Activated CD8-positive, alpha-beta T cell treated with anti-CD3 and anti-CD28 coated beads, Interleukin-2, amount 10 ng/mL, durations not matched to agents 7 days and 5 days (primary cell): Measurements from ENCODE around the gene HIF1A. TPM values are rescaled to one million over a fixed set of nuclear protein-coding genes. Genes with fewer than 3 reads are reported as not detected.
"Not testable (repeated sequence)": the region's sequence is repeated elsewhere in the genome, so short reads cannot be mapped to it uniquely, and the experiment has no call there.

Experiments used
- ATAC-seq: fragments of 150-1000 bp; cut with Tn5 transposase; one replicate; pipeline ENCODE4 v1.10.0; 2021; ENCODE audit warnings: moderate library complexity
- CTCF ChIA-PET: fragments of 350-600 bp; sonication (Branson Sonifier 250); formaldehyde crosslinking; loops from one replicate; lab custom pipeline; 2021; ENCODE audit warnings: antibody characterized with exemption; lab: Charles Lee
- POLR2A ChIA-PET: fragments of 350-600 bp; sonication (Branson Sonifier 250); formaldehyde crosslinking; loops from one replicate; lab custom pipeline; 2021; ENCODE audit warnings: antibody characterized with exemption; lab: Charles Lee
- DNase-seq: peaks from one replicate; pipeline ENCODE4 v3.0.0-alpha.2; 2020
- H3K27ac Mint-ChIP-seq: one replicate; pipeline ENCODE4 v1.8.0; 2021; ENCODE audit warnings: mild to moderate bottlenecking, mixed read lengths
- H3K27me3 Mint-ChIP-seq: one replicate; pipeline ENCODE4 v1.8.0; 2021; ENCODE audit warnings: low read depth, mixed read lengths
- H3K36me3 Mint-ChIP-seq: one replicate; pipeline ENCODE4 v1.8.0; 2021; ENCODE audit warnings: low read depth, mixed read lengths
- H3K4me1 Mint-ChIP-seq: one replicate; pipeline ENCODE4 v1.8.0; 2021; ENCODE audit warnings: low read depth, mixed read lengths
- H3K4me3 Mint-ChIP-seq: one replicate; pipeline ENCODE4 v1.8.0; 2021; ENCODE audit warnings: mild to moderate bottlenecking, mixed read lengths
- H3K9me3 Mint-ChIP-seq: one replicate; pipeline ENCODE4 v1.8.0; 2022; ENCODE audit warnings: mixed read lengths; ENCODE audit not compliant: insufficient read depth
- total RNA-seq, 2 experiments: library from RNA; stranded (reverse); gene quantifications; one replicate each; pipeline ENCODE4 v1.2.3, GENCODE V29; 2021

The HIF1A gene
- total RNA-seq, 2 experiments from 2014 or later, result 119 to 132 TPM

- ATAC-seq, result peak; percentile 34
- no peak for DNase-seq
- H3K27ac Mint-ChIP-seq, result peak overlapping the region; percentile 48
- H3K36me3 Mint-ChIP-seq, result peaks cover 71% of the 10 kb centered on the region
- no peaks in the 10 kb centered on the region for H3K9me3 Mint-ChIP-seq
- no peak overlapping the region for H3K4me3 Mint-ChIP-seq
- H3K4me1 Mint-ChIP-seq, result peaks cover 53% of the 10 kb centered on the region
- ChIA-PET POLR2A (no interaction called here), CTCF (interaction anchor here (0.8 to 1.6 kb wide), 4 partner anchors 35 to 111 kb away, joined by 3 to 4 read pairs (median 3); partner anchors contain the start of gene SNAPC1)
- H3K27me3 Mint-ChIP-seq, result no peaks in the 10 kb centered on the region
These were observed 31.7 kb downstream of the HIF1A start for GRCh38 chr14:61726778-61727658.

- Mint-ChIP-seq H3K27me3 (no peaks in the 10 kb centered on the region), H3K36me3 (peaks cover 78% of the 10 kb centered on the region), H3K9me3 (no peaks in the 10 kb centered on the region), H3K27ac (no peak overlapping the region), H3K4me3 (no peak overlapping the region), H3K4me1 (peaks cover 40% of the 10 kb centered on the region)
- DNase-seq, result no peak
- ChIA-PET CTCF (interaction anchor here (0.7 to 2.7 kb wide), 15 partner anchors 9 to 434 kb away, joined by 3 to 14 read pairs (median 5); no protein-coding TSS in a partner anchor), POLR2A (interaction anchor here (0.6 kb wide), 1 partner anchor 211 kb away, joined by 3 read pairs; no protein-coding TSS in a partner anchor)
- ATAC-seq, result no peak
These were observed 35.6 kb downstream of the HIF1A start for GRCh38 chr14:61730756-61731373.

GRCh38 chr14:61733972-61734371 lies 38.7 kb downstream of the HIF1A start:
- ChIA-PET POLR2A (interaction anchor here (0.6 kb wide), 1 partner anchor 262 kb away, joined by 3 read pairs; no protein-coding TSS in a partner anchor), CTCF (interaction anchor here (1.0 to 2.3 kb wide), 7 partner anchors 11 to 258 kb away, joined by 3 to 10 read pairs (median 3); partner anchors contain the start of gene SNAPC1)
- Mint-ChIP-seq H3K27me3 (no peaks in the 10 kb centered on the region), H3K9me3 (no peaks in the 10 kb centered on the region), H3K36me3 (peaks cover 78% of the 10 kb centered on the region), H3K27ac (no peak overlapping the region), H3K4me3 (no peak overlapping the region), H3K4me1 (peaks cover 19% of the 10 kb centered on the region)
- DNase-seq, result no peak
- no peak for ATAC-seq

DNA sequence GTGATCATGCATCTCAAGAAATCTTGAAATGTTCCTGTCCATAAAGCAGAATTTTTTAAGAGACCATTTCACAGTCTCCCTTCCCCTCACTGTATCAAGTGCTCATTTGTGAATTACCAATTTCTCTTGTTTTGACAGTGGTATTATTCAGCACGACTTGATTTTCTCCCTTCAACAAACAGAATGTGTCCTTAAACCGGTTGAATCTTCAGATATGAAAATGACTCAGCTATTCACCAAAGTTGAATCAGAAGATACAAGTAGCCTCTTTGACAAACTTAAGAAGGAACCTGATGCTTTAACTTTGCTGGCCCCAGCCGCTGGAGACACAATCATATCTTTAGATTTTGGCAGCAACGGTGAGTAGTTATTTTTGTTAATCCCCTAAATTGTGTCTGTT lies 41.4 kb downstream of the HIF1A start:
- ATAC-seq (no peak), DNase-seq (no peak)
- ChIA-PET CTCF (interaction anchor here (0.8 to 1.2 kb wide), 2 partner anchors 12 to 101 kb away, joined by 3 read pairs; no protein-coding TSS in a partner anchor), POLR2A (interaction anchor here (0.7 kb wide), 1 partner anchor 95 kb away, joined by 3 read pairs; no protein-coding TSS in a partner anchor)
- peaks cover 6% of the 10 kb centered on the region for H3K4me1 Mint-ChIP-seq
- H3K36me3 Mint-ChIP-seq, result peaks cover 75% of the 10 kb centered on the region
- no peak overlapping the region for H3K4me3 Mint-ChIP-seq
- H3K9me3 Mint-ChIP-seq, result no peaks in the 10 kb centered on the region
- H3K27ac Mint-ChIP-seq, result no peak overlapping the region
- no peaks in the 10 kb centered on the region for H3K27me3 Mint-ChIP-seq

GRCh38 chr14:61737915-61738314 lies 42.6 kb downstream of the HIF1A start:
- peaks cover 6% of the 10 kb centered on the region for H3K4me1 Mint-ChIP-seq
- peak overlapping the region; percentile 30 for H3K27ac Mint-ChIP-seq
- ChIA-PET CTCF (interaction anchor here (0.9 to 1.7 kb wide), 3 partner anchors 13 to 267 kb away, joined by 3 to 6 read pairs (median 4); no protein-coding TSS in a partner anchor), POLR2A (interaction anchor here (0.9 kb wide), 1 partner anchor 12 kb away, joined by 3 read pairs; no protein-coding TSS in a partner anchor)
- H3K4me3 Mint-ChIP-seq, result no peak overlapping the region
- no peaks in the 10 kb centered on the region for H3K27me3 Mint-ChIP-seq
- no peaks in the 10 kb centered on the region for H3K9me3 Mint-ChIP-seq
- no peak for DNase-seq
- ATAC-seq, result no peak
- H3K36me3 Mint-ChIP-seq, result peaks cover 71% of the 10 kb centered on the region

GRCh38 chr14:61739133-61739532 lies 43.8 kb downstream of the HIF1A start:
- DNase-seq, result no peak
- H3K4me1 Mint-ChIP-seq, result peaks cover 3% of the 10 kb centered on the region
- H3K27me3 Mint-ChIP-seq, result no peaks in the 10 kb centered on the region
- H3K9me3 Mint-ChIP-seq, result no peaks in the 10 kb centered on the region
- CTCF ChIA-PET, result interaction anchor here (1.0 to 2.1 kb wide), 3 partner anchors 9 to 268 kb away, joined by 3 to 8 read pairs (median 6); no protein-coding TSS in a partner anchor
- POLR2A ChIA-PET, result no interaction called here
- no peak overlapping the region for H3K4me3 Mint-ChIP-seq
- ATAC-seq, result no peak
- peaks cover 69% of the 10 kb centered on the region for H3K36me3 Mint-ChIP-seq
- no peak overlapping the region for H3K27ac Mint-ChIP-seq

GRCh38 chr14:61742371-61742770 lies 47.1 kb downstream of the HIF1A start:
- ATAC-seq, result no peak
- Mint-ChIP-seq H3K4me1 (peaks cover 19% of the 10 kb centered on the region), H3K27ac (no peak overlapping the region), H3K27me3 (no peaks in the 10 kb centered on the region), H3K4me3 (no peak overlapping the region), H3K9me3 (no peaks in the 10 kb centered on the region), H3K36me3 (peaks cover 63% of the 10 kb centered on the region)
- no peak for DNase-seq
- POLR2A ChIA-PET, result interaction anchor here (0.6 to 0.9 kb wide), 2 partner anchors 19 to 411 kb away, joined by 5 to 7 read pairs; no protein-coding TSS in a partner anchor
- CTCF ChIA-PET, result interaction anchor here (0.9 to 2.1 kb wide), 6 partner anchors 11 to 281 kb away, joined by 3 to 11 read pairs (median 4); partner anchors contain the start of gene SNAPC1

GRCh38 chr14:61744238-61744637 lies 48.9 kb downstream of the HIF1A start:
- CTCF ChIA-PET, result interaction anchor here (0.9 to 4.4 kb wide), 3 partner anchors 12 to 93 kb away, joined by 3 to 27 read pairs (median 4); no protein-coding TSS in a partner anchor
- DNase-seq (no peak), ATAC-seq (no peak)
- Mint-ChIP-seq H3K4me3 (no peak overlapping the region), H3K27ac (no peak overlapping the region), H3K27me3 (no peaks in the 10 kb centered on the region), H3K36me3 (peaks cover 63% of the 10 kb centered on the region), H3K4me1 (peaks cover 27% of the 10 kb centered on the region), H3K9me3 (no peaks in the 10 kb centered on the region)
- POLR2A ChIA-PET, result interaction anchor here (1.0 to 1.1 kb wide), 2 partner anchors 18 to 87 kb away, joined by 3 to 7 read pairs; partner anchors contain the start of gene SNAPC1

DNA sequence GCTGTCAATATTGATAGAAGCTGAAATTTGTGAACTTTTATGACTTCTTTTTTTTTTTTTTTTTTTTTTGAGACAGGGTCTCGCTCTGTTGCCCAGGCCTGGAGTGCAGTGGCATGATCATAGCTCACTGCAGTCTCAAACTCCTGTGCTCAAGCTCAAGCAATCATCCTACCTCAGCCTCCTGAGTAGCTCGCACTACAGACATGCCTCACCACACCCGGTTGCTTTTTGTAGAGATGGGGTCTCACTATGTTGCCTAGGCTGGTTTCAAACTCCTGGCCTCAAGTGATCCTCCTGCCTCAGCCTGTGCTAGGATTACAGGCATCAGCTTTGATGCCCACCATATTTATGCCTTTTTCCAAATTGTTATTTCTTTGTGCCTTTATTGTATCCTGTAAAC lies 51.0 kb downstream of the HIF1A start:
- Mint-ChIP-seq H3K4me1 (peaks cover 42% of the 10 kb centered on the region), H3K27ac (peak overlapping the region; percentile 53), H3K36me3 (peaks cover 62% of the 10 kb centered on the region)
- POLR2A ChIA-PET, result interaction anchor here (0.6 kb wide), 1 partner anchor 404 kb away, joined by 3 read pairs; no protein-coding TSS in a partner anchor
- DNase-seq, ATAC-seq, H3K9me3 Mint-ChIP-seq, H3K4me3 Mint-ChIP-seq, H3K27me3 Mint-ChIP-seq: not testable (repeated sequence)
- CTCF ChIA-PET, result interaction anchor here (0.9 to 4.4 kb wide), 2 partner anchors 15 to 91 kb away, joined by 3 to 27 read pairs; no protein-coding TSS in a partner anchor

- CTCF ChIA-PET, result interaction anchor here (0.9 to 4.4 kb wide), 2 partner anchors 16 to 90 kb away, joined by 3 to 27 read pairs; no protein-coding TSS in a partner anchor
These were observed 51.6 kb downstream of the HIF1A start for GRCh38 chr14:61746881-61747280.

GRCh38 chr14:61747342-61747741 lies 52.0 kb downstream of the HIF1A start:
- no peaks in the 10 kb centered on the region for H3K27me3 Mint-ChIP-seq
- ATAC-seq (no peak), DNase-seq (no peak)
- H3K4me1 Mint-ChIP-seq, result peaks cover 50% of the 10 kb centered on the region
- peak overlapping the region; percentile 16 for H3K27ac Mint-ChIP-seq
- peaks cover 63% of the 10 kb centered on the region for H3K36me3 Mint-ChIP-seq
- CTCF ChIA-PET, result interaction anchor here (4.4 kb wide), 1 partner anchor 90 kb away, joined by 27 read pairs; no protein-coding TSS in a partner anchor
- peak overlapping the region; percentile 7 for H3K4me3 Mint-ChIP-seq
- H3K9me3 Mint-ChIP-seq, result no peaks in the 10 kb centered on the region
- POLR2A ChIA-PET, result no interaction called here

More at GRCh38 chr14:61746881-61747280, 51.6 kb downstream of the HIF1A start:
- peaks cover 63% of the 10 kb centered on the region for H3K36me3 Mint-ChIP-seq
- H3K27ac Mint-ChIP-seq, result peak overlapping the region; percentile 53
- POLR2A ChIA-PET, result no interaction called here
- H3K27me3 Mint-ChIP-seq, result no peaks in the 10 kb centered on the region
- no peaks in the 10 kb centered on the region for H3K9me3 Mint-ChIP-seq
- ATAC-seq (no peak), DNase-seq (no peak)
- peak overlapping the region; percentile 7 for H3K4me3 Mint-ChIP-seq
- peaks cover 46% of the 10 kb centered on the region for H3K4me1 Mint-ChIP-seq
